ENCODE measurements around the gene MYBL2.

DNA sequence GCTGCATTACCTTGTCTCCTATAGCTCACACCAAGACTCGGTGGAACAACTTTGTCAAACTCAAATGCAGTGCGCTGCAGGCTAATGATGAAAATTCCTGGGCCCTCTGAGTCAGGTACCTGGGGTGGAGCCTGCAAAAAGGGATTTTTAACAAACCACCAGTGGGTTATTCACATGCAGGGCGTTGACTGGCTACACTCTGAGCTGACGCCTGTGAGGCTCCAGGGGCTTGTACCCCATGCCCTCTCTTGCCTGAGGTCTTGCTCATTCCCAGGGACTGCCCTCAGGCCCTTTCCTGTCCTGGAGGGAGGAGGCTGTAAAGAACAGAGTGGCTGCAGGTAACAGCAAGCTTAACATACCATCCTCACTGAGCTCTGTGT, 50.7 kb downstream of the MYBL2 start:
- TF ChIP-seq EZH2 (IDR thresholded peaks at IDR 0.05; ENCODE audit: borderline replicate concordance, low read length) (no peak), CTCF (conservative IDR thresholded peaks at IDR 0.05 in 1 of 2, IDR thresholded peaks at IDR 0.05 in 1 of 2; ENCODE audit: extremely low read depth in 1 of 2, insufficient read depth in 1 of 2, low read depth in 1 of 2, low read length in 2 of 2) (no peak)

Data from mammary epithelial cell (primary cell).